GM21447 (cell line): ENCODE measurements around the gene PIP5KL1.

Experiments used
- ATAC-seq: cut with Tn5 transposase; IDR thresholded peaks from one replicate; pipeline ENCODE4 v1.9.1; 2021; ENCODE audit not compliant: unreplicated experiment

PIP5KL1 gene

GRCh38 chr9:127916720-127917581 is 13.6 kb downstream of the PIP5KL1 start, which contains the start of gene ST6GALNAC4:
TSS of gene ST6GALNAC4 (minus strand) at chr9:127917041. CDS start at chr9:127916419, 622 bp downstream.
- peak; percentile 51 for ATAC-seq

- peak; percentile 32 for ATAC-seq
These were observed 14.5 kb downstream of the PIP5KL1 start for GRCh38 chr9:127915801-127916719.

- ATAC-seq: no peak
These were observed 15.2 kb downstream of the PIP5KL1 start for GRCh38 chr9:127915325-127915752.

- ATAC-seq: no peak
These were observed 16.9 kb downstream of the PIP5KL1 start for GRCh38 chr9:127913682-127914081.

GRCh38 chr9:127912882-127913281 is 17.7 kb downstream of the PIP5KL1 start:
- no peak for ATAC-seq

GRCh38 chr9:127912296-127912695 is 18.3 kb downstream of the PIP5KL1 start:
- ATAC-seq: no peak

- no peak for ATAC-seq
These were observed 19.9 kb downstream of the PIP5KL1 start for GRCh38 chr9:127910613-127911205.

- ATAC-seq: no peak
These were observed 20.7 kb downstream of the PIP5KL1 start for GRCh38 chr9:127909839-127910273.

- ATAC-seq: no peak
These were observed 22.0 kb downstream of the PIP5KL1 start for GRCh38 chr9:127908660-127908926.

GRCh38 chr9:127907867-127908659 is 22.5 kb downstream of the PIP5KL1 start:
- no peak for ATAC-seq

- no peak for ATAC-seq
These were observed 24.8 kb downstream of the PIP5KL1 start for GRCh38 chr9:127905788-127906191.

GRCh38 chr9:127905004-127905728 is 25.4 kb downstream of the PIP5KL1 start:
- peak; percentile 25 for ATAC-seq

GRCh38 chr9:127904561-127905003 is 26.0 kb downstream of the PIP5KL1 start:
- no peak for ATAC-seq

- no peak for ATAC-seq
These were observed 26.8 kb downstream of the PIP5KL1 start for GRCh38 chr9:127903557-127904475.

GRCh38 chr9:127899128-127899943 is 31.2 kb downstream of the PIP5KL1 start, which contains the start of gene ST6GALNAC6:
TSS of gene ST6GALNAC6 (minus strand) at chr9:127899603. CDS start at chr9:127897981, 1,622 bp downstream.
- ATAC-seq: peak; percentile 44

GRCh38 chr9:127898433-127899127 is 32.0 kb downstream of the PIP5KL1 start:
- ATAC-seq: peak; percentile 4

- ATAC-seq: no peak
These were observed 33.3 kb downstream of the PIP5KL1 start for GRCh38 chr9:127897193-127897692.
